Midbrain (tissue), 1 donor: ENCODE data around the gene NEK2.
"Not testable (repeated sequence)": the region's sequence is repeated elsewhere in the genome, so short reads cannot be mapped to it uniquely, and the experiment has no call there.

ENCODE experiments used
- DNase-seq: peaks from one replicate; lab custom pipeline; 2025; lab: John Stamatoyannopoulos, UW

NEK2 gene

DNA sequence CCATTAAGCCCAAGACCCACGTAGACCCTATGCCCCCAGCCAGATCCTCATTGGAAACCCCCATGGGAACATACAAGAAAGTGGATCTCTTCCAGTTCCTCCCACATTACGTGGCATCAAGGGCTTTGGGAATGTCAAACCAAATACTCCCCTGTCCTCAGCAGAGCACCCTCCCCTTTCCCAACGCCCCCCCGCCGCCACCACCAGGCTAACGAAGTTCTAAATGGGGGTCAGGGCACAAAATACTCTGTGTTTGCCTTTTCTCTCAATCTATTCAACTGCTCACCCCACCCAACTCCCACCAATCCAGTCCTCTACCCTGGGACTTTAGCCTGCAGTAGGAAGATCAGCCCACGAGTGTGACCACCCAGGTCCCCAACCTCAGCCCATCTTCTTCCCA, 24.5 kb downstream of the NEK2 start:
- no peak for DNase-seq

DNA sequence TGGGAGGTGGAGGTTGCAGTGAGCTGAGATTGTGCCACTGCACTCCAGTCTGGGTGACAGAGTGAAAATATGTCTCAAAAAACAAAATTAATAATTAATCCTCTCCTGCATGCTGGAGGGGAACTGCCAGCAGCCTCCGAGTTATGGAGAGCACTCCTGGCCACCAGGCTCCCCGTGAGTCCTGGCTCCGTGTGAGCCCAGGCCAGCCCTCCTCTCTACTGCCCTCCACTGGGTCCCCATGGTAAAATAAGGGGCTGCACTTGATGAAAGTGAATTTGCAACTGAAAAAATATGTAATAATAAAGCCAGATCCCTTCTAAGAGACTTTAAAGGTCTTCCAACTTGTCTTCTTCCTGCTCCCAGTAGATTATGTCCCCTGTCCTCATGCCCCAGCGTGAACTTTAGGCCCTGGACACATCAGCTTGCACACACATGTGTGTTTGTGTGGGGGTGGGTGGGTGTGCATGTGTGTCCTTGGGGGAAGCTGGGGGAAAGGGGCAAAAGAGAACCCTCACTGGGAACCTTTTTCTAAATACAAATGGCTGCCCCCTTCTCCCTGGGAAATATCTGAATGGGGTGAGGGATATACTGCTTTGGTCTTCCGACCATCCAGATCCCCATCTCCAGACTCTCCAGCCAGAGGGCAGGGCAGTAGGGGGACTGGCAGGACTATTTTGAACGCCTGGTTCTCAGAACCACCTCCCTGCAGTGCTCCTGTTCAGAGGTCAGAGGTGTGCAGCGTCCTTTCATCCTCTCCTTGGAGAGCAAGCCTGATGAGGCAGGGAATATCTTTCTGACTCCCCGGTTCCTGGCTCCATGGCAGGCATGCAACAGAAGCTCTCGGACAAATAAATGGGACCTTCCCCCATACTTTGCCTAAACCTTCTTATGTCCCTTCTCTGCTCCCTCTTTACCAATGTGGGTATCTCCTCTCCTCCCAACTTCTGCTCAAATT, 26.2 kb downstream of the NEK2 start:
- DNase-seq, result no peak

DNA sequence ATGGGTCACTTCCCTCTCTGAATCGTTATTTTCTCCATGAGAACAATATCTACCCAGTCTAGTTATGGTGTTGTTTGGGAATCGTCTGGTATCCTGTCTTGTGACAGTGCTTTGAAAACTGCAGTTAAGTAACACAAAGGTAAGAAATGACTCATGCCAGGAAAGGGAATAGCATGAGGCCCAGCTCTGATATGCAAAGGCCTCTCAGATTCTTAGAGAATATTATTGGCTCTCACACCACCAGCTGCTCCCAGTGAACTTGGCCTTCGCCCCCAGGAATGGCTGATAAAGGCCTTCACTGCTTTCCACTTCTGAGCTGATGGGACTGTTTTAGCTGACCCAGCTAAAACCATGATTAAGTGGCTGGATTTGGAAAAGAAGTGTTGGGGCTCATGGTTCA, 27.1 kb downstream of the NEK2 start:
- no peak for DNase-seq

DNA sequence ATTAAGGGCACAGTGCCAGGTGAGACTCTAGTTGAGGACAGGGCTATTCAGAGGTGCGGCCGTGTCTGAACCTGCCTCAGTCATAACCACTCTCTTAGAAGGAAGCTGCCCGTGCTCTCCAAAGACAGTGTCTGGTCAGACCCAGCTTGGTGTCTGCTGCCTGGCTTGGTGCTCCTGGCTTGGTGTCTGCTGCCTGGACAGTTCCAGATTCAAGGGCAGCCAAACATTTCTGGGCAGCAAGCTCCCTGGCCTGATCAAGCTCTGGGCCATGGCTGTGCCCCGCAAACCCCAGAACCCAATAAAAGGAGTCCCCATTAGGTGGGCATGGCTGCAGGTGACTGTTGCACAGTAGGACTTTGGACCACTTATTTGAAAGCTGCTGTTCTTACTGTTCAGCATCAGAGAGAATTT, 27.7 kb downstream of the NEK2 start:
- DNase-seq, result no peak

DNA sequence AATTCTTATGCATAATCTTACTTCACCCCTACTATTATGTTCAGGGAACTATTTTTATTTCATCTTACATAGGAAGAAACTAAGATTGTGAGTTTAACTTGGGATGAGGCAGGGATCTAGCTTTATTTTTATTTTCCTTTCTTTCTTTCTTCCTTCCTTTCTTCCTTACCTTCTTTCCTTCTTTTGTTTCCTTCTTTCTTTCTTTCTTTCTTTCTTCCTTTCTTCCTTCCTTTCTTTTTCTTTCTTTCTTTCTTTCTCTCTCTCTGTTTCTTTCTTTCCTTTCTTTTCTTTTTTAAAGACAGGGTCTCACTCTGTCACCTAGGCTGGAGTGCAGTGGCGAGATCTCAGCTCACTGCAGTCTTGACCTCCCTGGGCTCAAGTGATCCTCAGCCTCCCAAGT, 28.9 kb downstream of the NEK2 start:
- no peak for DNase-seq

DNA sequence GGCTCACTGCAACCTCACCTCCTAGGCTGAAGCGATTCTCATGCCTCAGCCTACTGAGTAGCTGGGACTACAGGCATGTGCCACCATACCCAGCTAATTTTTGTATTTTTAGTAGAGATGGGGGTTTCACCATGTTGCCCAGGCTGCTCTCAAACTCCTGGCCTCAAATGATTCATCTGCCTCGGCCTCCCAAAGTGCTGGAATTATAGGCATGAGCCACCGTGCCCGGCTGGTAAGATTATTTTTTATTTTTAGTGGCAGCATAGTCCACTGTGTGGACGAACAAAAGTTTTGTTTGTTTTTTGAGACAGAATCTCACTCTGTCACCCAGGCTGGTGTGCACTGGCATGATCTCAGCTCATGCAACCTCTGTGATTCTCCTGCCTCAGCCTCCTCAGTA, 29.8 kb downstream of the NEK2 start:
- not testable (repeated sequence) for DNase-seq

DNA sequence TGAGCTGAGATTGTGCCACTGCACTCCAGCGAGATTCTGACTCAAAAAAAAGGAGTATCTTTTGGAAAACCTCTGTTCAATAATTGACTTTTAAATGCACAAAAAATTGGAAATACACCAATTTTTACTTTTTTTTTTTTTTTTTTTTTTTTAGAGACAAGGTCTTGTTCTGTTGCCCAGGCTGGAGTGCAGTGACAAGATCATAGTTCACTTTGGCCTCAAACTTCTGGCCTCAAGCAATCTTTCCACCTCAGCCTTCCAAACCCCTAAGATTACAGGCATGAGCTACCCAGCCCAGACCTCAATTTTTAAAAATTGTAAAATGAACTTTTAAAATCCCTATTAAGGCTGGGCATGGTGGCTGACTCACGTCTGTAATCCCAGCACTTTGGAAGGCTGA, 30.8 kb downstream of the NEK2 start:
- DNase-seq, result no peak

DNA sequence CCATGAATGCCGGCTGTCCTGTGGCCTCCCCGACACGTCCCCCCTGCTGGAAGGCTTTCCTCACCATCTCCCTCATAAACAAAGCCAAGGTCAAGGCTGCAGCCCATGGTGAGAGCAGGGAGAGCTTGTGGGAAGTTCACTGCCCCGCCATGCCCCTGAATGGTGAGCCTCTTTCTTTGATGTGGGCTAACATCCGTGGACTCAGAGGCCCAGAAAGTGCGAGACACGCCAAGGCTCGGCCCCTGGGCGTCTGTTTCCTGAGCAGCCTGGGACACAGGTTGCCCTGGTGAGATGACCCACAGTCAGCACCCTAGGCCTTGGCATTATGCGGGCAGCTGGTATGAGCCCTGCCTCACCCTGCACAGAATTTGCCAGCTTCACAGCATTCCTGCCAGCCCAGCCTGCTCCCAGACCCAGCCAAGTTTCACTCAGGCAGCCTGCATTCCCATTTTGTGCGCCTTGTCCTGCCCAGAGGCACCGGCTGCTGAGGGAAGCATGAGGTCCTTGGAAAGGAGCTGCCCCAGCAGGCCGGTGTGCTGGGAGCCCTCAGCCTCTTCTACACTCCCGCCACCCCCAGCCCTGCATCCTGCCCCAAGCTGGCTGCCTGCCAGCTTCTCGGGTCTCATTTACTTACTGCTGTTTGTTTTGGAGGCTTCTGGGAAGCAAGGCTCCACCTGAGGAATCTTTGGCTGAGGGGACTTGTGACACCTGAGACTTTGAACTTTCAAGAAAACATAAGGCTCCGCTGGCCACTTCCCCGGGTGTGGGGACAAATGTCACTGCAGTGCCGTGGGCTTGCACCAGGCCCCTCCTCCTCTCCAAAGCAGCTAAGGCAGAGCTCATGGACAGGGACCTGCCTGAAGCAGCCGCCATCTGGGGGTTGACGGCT, 31.9 kb downstream of the NEK2 start:
- DNase-seq, result no peak

DNA sequence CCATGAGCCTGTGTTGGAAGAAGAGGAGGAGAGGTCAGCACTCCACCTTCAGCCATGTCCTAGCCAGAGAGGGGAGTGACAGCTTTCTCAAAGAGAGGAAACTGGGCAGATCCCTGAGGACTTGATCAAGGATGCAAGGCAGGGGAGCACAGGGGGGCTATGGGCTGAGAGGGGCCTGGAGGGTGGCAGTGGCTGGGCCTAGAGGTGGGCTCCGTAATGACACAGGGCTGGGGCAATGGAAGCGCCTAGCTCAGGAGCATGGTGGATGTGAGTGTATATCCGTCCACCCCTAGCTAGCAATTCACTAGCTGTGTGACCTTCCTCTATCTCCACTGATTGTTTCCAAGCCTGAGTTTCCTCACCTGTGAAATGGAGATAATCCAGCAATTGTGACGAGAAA, 32.6 kb downstream of the NEK2 start:
- DNase-seq, result no peak

DNA sequence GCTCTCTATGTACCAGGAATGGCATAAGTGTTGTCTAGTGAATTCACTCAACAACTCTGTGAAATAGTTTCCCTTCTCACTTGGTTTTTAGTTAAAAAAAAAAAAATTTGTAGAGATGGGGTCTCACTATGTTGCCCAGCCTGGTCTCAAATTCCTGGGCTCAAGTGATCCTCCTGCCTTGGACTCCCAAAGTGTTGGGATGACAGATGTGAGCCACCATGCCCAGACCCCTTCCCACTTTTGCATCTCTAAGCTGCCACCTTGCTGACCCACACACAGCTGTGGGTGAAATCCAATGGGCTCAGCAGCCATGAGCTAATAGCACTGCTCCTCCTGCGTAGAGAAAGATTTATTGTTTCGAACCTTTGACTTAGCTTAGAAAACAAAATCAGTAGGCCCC, 33.5 kb downstream of the NEK2 start:
- DNase-seq, result no peak

DNA sequence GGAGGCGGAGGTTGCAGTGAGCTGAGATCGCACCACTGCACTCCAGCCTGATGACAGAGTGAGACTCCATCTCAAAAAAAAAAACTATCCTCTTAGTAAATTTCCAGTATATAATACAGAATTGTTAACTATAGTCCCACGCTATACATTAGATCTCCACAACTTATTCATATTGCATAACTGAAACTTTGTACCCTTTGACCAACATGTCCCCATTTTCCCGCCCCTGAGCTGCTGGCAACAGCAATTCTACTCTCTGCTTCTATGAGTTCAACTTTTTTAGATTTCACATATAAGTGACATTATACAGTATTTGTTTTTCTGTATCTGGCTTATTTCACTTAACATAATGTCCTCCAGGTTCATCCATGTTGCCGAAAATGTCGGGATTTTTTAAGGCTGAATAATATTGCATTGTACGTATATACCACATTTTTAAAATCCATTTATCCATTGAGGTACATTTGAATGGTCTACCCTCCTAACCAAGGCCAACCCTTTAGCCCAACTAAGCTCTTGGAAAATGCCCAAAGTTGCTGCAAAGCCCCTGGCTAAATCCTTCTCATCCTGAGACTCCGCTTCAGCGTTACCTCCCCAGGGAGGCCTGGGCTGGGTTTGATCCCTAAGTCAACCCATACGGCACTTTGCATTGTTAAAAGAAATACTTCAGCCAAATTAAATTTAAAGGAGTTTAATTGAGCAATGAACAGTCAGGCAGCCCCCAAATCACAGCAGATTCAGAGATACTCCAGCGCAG, 34.2 kb downstream of the NEK2 start:
- no peak for DNase-seq

DNA sequence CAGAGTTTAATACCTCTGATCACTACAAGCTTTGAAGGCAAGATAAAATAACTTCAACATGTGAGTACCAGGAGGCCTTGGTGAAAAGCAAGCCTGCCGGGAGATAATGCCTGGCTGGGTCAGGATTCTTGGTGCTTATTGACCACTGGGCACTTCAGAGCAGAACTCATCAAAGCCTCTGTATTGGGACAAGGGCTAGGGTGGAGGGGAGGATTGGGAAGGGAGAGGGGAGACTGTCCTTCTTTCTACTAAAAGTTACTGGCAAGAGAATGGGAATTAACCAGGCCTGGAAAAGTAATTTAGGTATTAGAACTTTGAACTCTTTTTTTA, 35.2 kb downstream of the NEK2 start:
- no peak for DNase-seq

DNA sequence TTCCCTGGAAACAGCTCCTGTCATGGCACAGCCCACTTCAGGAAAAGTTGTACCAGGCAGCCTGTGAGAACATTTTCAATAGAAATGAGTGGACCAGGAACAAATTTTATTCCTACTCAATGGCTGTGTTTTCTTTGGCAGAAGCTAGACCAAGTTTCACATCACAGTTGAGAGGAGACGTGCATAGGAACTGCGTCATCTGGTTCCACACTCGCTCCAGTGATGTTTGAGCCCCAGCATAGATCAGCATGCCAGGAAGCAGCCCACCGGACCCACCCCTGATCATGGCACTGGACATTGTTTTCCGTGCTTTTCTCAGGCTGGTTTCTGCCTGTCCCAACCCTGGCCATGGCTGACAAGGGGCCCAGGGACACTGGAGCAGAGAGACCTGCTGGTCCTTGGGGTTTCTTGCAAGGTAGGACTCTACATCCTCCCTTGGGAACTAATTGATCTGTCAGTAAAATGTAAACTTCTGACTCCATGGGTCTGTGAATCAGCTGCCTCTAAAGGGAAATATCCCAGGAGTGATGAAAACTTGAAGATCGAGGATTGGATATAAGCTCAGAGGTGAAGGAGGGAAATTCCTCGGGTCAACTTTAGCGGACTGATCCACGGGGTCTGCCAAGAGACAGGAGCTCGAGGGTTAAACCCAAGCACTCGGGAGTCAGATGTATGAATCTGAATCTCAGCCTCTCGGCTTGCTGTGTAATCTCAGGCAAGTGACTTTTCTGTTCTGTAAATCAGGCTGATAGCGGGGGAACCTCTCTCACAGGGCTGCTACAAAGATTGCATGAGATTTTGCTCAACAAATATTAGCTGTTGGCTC, 35.7 kb downstream of the NEK2 start:
- no peak for DNase-seq

DNA sequence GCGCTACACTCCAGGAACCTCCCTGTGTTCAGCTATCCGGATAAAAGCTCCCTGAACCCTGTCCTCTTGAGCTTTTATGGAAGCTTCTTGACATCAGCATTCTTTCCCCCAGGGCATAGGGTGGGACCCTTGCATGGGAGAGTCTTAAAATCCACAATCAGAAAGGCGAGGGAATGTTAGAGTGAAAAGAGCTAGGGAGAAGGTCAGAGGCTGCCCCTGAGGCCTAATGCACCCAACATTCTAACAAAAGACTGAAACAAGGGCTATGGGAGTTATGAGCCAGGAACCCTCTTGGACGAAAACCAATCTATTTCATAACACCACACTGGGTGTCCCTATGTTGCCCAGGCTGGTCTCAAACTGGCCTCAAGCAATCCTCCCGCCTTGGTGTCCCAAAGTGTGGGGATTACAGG, 36.7 kb downstream of the NEK2 start:
- no peak for DNase-seq

DNA sequence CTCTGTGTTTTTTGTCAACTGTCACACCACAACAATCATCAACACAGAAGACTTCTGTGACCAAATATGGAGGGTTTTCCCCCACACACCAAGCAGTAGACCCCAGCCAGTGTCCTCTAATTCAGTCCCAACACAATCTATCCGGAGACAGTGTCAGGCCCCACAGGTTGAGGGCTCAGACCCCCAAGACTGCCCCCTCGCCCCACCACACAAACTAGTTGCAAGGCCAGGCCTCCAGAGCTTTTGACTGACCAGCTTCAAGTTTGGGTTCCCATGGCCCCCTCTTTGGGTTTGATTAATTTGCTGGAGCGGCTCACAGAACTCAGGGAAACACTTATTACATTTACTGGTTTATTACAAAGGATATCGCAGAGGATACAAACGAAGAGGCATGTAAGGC, 37.2 kb downstream of the NEK2 start:
- no peak for DNase-seq

DNA sequence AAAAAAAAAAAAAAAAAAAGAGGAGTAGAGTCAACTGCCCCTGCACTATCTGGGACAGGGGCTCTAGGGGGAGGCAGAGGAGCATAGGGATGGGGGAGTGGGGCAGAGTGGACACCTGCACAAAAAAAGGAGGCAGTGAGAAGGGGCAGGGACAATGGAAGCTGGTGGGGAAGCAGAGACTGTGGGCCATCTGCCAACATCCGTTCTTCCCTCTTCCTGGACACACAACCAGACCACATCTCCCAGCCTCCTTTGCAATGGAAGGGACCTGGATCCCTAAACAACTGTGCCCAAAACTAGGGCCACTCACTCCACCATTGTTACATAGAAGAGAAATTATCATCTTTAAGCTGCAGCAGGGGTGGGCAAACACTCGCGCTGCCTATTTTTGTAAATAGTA, 38.4 kb downstream of the NEK2 start:
- no peak for DNase-seq

DNA sequence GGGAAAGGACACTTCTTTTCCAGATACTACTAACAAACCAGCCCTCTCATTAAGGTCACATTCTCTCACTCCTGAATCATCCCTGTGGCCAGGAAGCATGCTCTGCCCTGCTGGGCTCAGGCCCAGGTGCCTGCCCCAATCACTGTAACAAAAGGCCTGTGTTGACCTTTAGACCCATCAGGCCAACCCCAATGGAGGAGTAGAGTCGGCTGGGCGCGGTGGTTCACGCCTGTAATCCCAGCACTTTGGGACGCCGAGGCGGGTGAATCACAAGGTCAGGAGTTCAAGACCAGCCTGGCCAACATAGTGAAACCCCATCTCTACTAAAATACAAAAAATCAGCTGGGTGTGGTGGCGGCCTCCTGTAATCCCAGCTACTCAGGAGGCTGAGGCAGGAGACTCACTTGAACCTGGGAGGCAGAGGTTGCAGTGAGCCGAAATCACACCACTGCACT, 38.8 kb downstream of the NEK2 start:
- DNase-seq, result not testable (repeated sequence)

DNA sequence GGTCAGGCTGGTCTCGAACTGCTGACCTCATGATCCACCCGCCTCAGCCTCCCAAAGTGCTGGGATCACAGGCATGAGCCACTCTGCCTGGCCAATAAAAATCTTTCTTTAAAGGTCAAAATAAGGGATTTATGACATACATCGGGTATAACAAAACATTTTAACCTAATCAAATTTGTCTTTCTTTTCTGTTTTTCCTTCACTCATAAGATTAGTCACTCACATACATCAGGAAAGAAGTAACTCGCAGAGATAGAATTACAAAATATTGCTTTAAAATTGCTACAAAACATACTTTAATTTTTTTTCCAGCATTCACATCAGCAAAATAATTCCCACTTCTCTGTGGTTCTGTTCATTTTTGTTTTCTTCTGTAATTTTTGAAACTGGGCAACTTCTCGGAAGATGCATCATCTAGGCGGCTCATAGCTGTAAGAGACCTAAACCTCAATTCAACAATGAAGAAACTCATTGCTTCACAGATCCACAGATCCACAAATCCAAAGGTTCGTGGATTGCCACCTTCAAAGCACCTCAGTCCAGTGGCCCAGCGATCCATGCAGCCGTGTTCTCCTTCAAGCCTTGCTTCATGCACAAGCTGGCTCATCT, 39.7 kb downstream of the NEK2 start:
- no peak for DNase-seq

DNA sequence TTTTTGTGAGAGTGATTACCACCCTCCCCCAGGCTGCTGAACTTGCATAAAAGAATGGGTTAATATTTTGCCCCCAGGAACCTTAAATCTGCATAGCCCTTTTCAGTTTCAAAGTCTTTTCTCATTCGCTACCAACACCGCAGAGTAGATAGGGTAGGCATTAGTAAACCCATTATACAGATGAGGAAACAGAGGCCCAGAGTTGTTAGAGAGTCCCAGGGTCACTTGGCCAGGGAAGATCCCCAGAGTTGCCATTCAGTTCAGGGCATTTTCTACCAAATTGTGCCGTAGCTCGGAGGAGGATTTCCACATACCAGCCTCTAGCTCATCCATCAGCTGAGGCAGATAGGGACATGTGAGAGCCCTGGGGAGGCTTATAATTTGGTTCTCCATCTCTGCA, 40.5 kb downstream of the NEK2 start:
- no peak for DNase-seq

DNA sequence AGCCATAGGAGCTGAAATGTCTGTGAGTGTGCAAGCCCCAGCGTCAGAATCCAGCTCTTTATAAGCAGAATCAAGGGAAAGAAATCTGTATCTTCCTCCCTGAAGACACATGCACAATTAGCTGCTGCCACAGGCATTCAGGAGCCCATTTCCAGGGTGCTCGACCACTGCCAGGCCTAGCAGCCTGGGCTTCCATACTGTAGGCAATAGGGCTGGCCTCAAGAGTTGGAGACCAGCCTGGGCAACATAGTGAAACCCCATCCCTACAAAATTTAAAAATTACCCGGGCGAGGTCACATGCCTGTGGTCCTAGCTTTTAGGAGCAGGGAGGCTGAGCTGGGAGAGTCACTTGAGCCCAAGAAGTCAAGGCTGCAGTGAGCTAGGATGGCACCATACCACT, 41.0 kb downstream of the NEK2 start:
- DNase-seq, result no peak

DNA sequence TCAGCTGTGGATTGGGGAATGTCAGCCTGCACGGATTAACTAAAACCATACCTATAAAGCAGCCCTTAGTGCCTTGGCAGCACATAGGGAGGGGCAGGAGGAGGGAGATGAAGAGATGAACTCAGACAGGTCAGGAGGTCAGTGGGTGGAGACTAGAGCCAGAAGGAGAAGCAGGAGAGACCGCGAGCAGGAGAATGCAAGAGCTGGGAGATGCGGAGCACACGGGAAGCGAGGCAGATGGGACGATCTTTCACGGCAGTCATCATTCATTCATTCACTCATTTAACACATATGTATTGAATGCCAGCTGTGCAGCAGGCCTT, 41.9 kb downstream of the NEK2 start:
- no peak for DNase-seq
